Loucy (cell line): ENCODE data around the gene MYOF.
"Not testable (repeated sequence)": the region's sequence is repeated elsewhere in the genome, so short reads cannot be mapped to it uniquely, and the experiment has no call there.

ENCODE experiments used
- H2AFZ ChIP-seq: fragments of 200-600 bp; sonication (generic); 2 replicates; pipeline ENCODE4 v1.6.0; 2016; ENCODE audit warnings: antibody characterized with exemption, mild to moderate bottlenecking, low read length, moderate library complexity
- H3F3A ChIP-seq: fragments of 200-600 bp; 2 replicates; pipeline ENCODE4 v1.6.0; 2016; ENCODE audit warnings: antibody characterized with exemption, low read depth, mild to moderate bottlenecking
- H3K27me3 ChIP-seq: fragments of 200-600 bp; sonication (generic); 2 replicates; pipeline ENCODE4 v1.6.1; 2014; ENCODE audit warnings: low read length, mild to moderate bottlenecking; ENCODE audit not compliant: insufficient read depth, poor library complexity, severe bottlenecking
- H3K36me3 ChIP-seq: fragments of 200-600 bp; sonication (generic); 2 replicates; pipeline ENCODE4 v1.6.1; 2016; ENCODE audit warnings: low read length; ENCODE audit not compliant: insufficient read depth
- H3K4me1 ChIP-seq: fragments of 200-600 bp; sonication (generic); 2 replicates; pipeline ENCODE4 v1.5.1; 2014; ENCODE audit warnings: low read length, mild to moderate bottlenecking; ENCODE audit not compliant: insufficient read depth, poor library complexity, severe bottlenecking
- H3K4me2 ChIP-seq: fragments of 200-600 bp; sonication (generic); 2 replicates; pipeline ENCODE4 v1.6.0; 2014; ENCODE audit warnings: antibody characterized with exemption, low read length, low read depth, mild to moderate bottlenecking; ENCODE audit not compliant: poor library complexity, severe bottlenecking
- H3K4me3 ChIP-seq: fragments of 200-600 bp; sonication (generic); 2 replicates; pipeline ENCODE4 v1.5.1; 2014; ENCODE audit warnings: low read length, mild to moderate bottlenecking, mixed read lengths; ENCODE audit not compliant: poor library complexity, severe bottlenecking
- H3K79me2 ChIP-seq: fragments of 200-600 bp; sonication (generic); 2 replicates; pipeline ENCODE4 v1.6.1; 2014; ENCODE audit warnings: low read length; ENCODE audit not compliant: insufficient read depth
- H3K9ac ChIP-seq: fragments of 200-600 bp; sonication (generic); 2 replicates; pipeline ENCODE4 v1.6.0; 2014; ENCODE audit warnings: mild to moderate bottlenecking, low read depth, low read length, moderate library complexity; ENCODE audit not compliant: poor library complexity, severe bottlenecking
- H3K9me2 ChIP-seq: fragments of 200-600 bp; sonication (generic); replicated peaks from 2 replicates; pipeline ENCODE4 v1.6.1; 2016; ENCODE audit warnings: low read depth, low read length, mixed read lengths
- H3K9me3 ChIP-seq: fragments of 200-600 bp; sonication (generic); 2 replicates; pipeline ENCODE4 v1.6.1; 2014; ENCODE audit warnings: mild to moderate bottlenecking, antibody characterized with exemption, low read length, low read depth; ENCODE audit not compliant: insufficient read depth
- H4K20me1 ChIP-seq: fragments of 200-600 bp; sonication (generic); 2 replicates; pipeline ENCODE4 v1.6.0; 2014; ENCODE audit warnings: antibody characterized with exemption, low read length, mild to moderate bottlenecking; ENCODE audit not compliant: insufficient read depth, poor library complexity, severe bottlenecking
- CTCF ChIP-seq: fragments of 200-600 bp; sonication (generic); conservative IDR thresholded peaks from 2 replicates; pipeline ENCODE4 v1.5.1; 2014; ENCODE audit warnings: mild to moderate bottlenecking, antibody characterized with exemption, low read length
- EZH2phosphoT487 ChIP-seq: fragments of 200-600 bp; IDR thresholded peaks from 2 replicates; pipeline ENCODE4 v1.6.1; 2018; ENCODE audit warnings: antibody characterized with exemption, mild to moderate bottlenecking, moderate library complexity, borderline replicate concordance

MYOF gene

DNA sequence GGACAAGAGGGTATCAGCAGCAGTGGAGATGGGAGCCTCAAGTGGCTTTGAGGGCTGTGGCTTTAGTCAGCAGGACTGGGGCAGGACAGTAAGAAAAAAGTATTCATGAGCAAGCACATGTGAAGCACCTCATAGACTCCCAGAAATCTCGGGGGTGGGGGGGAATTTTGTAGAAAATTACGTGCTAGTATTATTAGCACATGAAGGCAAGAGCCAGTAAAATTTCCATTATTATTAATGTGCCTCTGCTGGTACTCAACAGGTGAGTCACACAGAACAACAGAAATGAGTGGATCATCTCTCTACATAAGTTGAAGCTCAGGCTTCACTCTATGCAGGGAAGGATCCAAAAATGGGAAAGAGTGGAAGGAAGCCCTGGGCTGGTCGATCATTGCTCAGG is 114.5 kb downstream of the MYOF start:
- H3K9ac ChIP-seq = no peak overlapping the region
- H3K27me3 ChIP-seq = no peaks in the 10 kb centered on the region
- peaks cover 8% of the 10 kb centered on the region for H3K4me1 ChIP-seq
- no peaks in the 10 kb centered on the region for H3K79me2 ChIP-seq
- TF ChIP-seq EZH2phosphoT487 (no peak), CTCF (no peak)
- no peak overlapping the region for H3K4me3 ChIP-seq
- no peaks in the 10 kb centered on the region for H3F3A ChIP-seq
- no peaks in the 10 kb centered on the region for H4K20me1 ChIP-seq
- H3K9me2 ChIP-seq = no peaks in the 10 kb centered on the region
- no peaks in the 10 kb centered on the region for H3K36me3 ChIP-seq
- no peaks in the 10 kb centered on the region for H3K9me3 ChIP-seq
- no peak overlapping the region for H2AFZ ChIP-seq
- no peak overlapping the region for H3K4me2 ChIP-seq

DNA sequence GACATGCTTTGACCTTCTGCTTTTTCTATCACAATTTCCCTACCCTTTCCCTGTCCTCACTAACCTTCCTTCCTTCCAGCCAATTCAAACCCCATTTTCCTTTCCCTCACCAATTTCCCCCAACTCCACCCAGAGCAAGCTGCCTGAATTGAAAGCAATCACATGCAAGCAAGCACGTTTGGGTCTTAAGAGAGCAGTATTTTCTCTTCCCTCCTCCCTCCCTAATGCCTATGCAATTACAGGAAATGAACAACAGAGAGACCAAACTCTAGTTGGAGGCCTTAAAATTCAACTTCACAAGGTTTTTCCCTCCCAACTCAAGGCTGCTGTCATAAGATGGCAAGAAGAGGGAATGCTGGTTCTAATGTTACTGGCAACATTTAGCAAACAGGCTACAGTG is 117.2 kb downstream of the MYOF start:
- Histone ChIP-seq H3K27me3 (no peaks in the 10 kb centered on the region), H3F3A (no peaks in the 10 kb centered on the region), H3K4me1 (peaks cover 8% of the 10 kb centered on the region), H3K4me2 (no peak overlapping the region), H2AFZ (peak overlapping the region; percentile 71), H3K9ac (no peak overlapping the region), H3K79me2 (no peaks in the 10 kb centered on the region), H3K9me2 (no peaks in the 10 kb centered on the region), H3K36me3 (no peaks in the 10 kb centered on the region), H3K4me3 (no peak overlapping the region), H4K20me1 (no peaks in the 10 kb centered on the region), H3K9me3 (no peaks in the 10 kb centered on the region)
- TF ChIP-seq EZH2phosphoT487 = no peak
- no peak for TF ChIP-seq CTCF

GRCh38 chr10:93363891-93364648 is 118.1 kb downstream of the MYOF start:
- Histone ChIP-seq H3K9me2 (no peaks in the 10 kb centered on the region), H3K4me3 (no peak overlapping the region), H3K9me3 (no peaks in the 10 kb centered on the region), H3K36me3 (no peaks in the 10 kb centered on the region), H3F3A (no peaks in the 10 kb centered on the region), H3K4me1 (peaks cover 8% of the 10 kb centered on the region), H2AFZ (no peak overlapping the region), H3K27me3 (no peaks in the 10 kb centered on the region), H3K4me2 (no peak overlapping the region), H3K79me2 (no peaks in the 10 kb centered on the region), H4K20me1 (no peaks in the 10 kb centered on the region), H3K9ac (no peak overlapping the region)
- TF ChIP-seq EZH2phosphoT487 = no peak
- no peak for TF ChIP-seq CTCF

GRCh38 chr10:93358398-93358797 is 123.7 kb downstream of the MYOF start:
- H3K9ac ChIP-seq, H3K36me3 ChIP-seq, H2AFZ ChIP-seq, H3K9me2 ChIP-seq, H3F3A ChIP-seq, H3K4me3 ChIP-seq, H3K4me1 ChIP-seq, H3K79me2 ChIP-seq, H4K20me1 ChIP-seq, H3K27me3 ChIP-seq, H3K9me3 ChIP-seq, H3K4me2 ChIP-seq: not testable (repeated sequence)
